Measurements from ENCODE around the gene TAP1.
"Not testable (repeated sequence)": the region's sequence is repeated elsewhere in the genome, so short reads cannot be mapped to it uniquely, and the experiment has no call there.

TAP1 gene

GRCh38 chr6:32876603-32877002 lies 23.1 kb upstream of the TAP1 start:
- H3K36me3 ChIP-seq (ENCODE audit: insufficient read depth, low read length), result no peaks in the 10 kb centered on the region
- H3K9me3 ChIP-seq (ENCODE audit: control insufficient read depth, insufficient read depth, low read length), result no peaks in the 10 kb centered on the region
- no peak overlapping the region for H3K9ac ChIP-seq (ENCODE audit: low read depth, low read length)
- no peaks in the 10 kb centered on the region for H3K4me1 ChIP-seq (ENCODE audit: insufficient read depth, low read length)

- not testable (repeated sequence) for H3K9ac ChIP-seq (ENCODE audit: low read depth, low read length); H3K36me3 ChIP-seq (ENCODE audit: insufficient read depth, low read length); H3K9me3 ChIP-seq (ENCODE audit: control insufficient read depth, insufficient read depth, low read length); H3K4me1 ChIP-seq (ENCODE audit: insufficient read depth, low read length)
Measured at GRCh38 chr6:32873947-32874346, 20.4 kb upstream of the TAP1 start.

GRCh38 chr6:32868257-32868788 lies 14.8 kb upstream of the TAP1 start:
- H3K36me3 ChIP-seq (ENCODE audit: insufficient read depth, low read length), result no peaks in the 10 kb centered on the region
- H3K9ac ChIP-seq (ENCODE audit: low read depth, low read length), result no peak overlapping the region
- H3K4me1 ChIP-seq (ENCODE audit: insufficient read depth, low read length), result no peaks in the 10 kb centered on the region
- H3K9me3 ChIP-seq (ENCODE audit: control insufficient read depth, insufficient read depth, low read length), result no peaks in the 10 kb centered on the region

GRCh38 chr6:32867554-32868256 lies 14.2 kb upstream of the TAP1 start:
- Histone ChIP-seq H3K9ac (ENCODE audit: low read depth, low read length) (no peak overlapping the region), H3K36me3 (ENCODE audit: insufficient read depth, low read length) (no peaks in the 10 kb centered on the region), H3K9me3 (ENCODE audit: control insufficient read depth, insufficient read depth, low read length) (no peaks in the 10 kb centered on the region), H3K4me1 (ENCODE audit: insufficient read depth, low read length) (no peaks in the 10 kb centered on the region)

- no peak overlapping the region for H3K9ac ChIP-seq (ENCODE audit: low read depth, low read length)
- no peaks in the 10 kb centered on the region for H3K4me1 ChIP-seq (ENCODE audit: insufficient read depth, low read length)
- H3K9me3 ChIP-seq (ENCODE audit: control insufficient read depth, insufficient read depth, low read length), result no peaks in the 10 kb centered on the region
- H3K36me3 ChIP-seq (ENCODE audit: insufficient read depth, low read length), result no peaks in the 10 kb centered on the region
Measured at GRCh38 chr6:32867022-32867477, 13.5 kb upstream of the TAP1 start.

- 0 out of 2 replicates have a peak, but pooled peaks cover 1% of the 10 kb centered on the region for H3K4me1 ChIP-seq (ENCODE audit: insufficient read depth, low read length)
- no peak overlapping the region for H3K9ac ChIP-seq (ENCODE audit: low read depth, low read length)
- H3K36me3 ChIP-seq (ENCODE audit: insufficient read depth, low read length), result no peaks in the 10 kb centered on the region
- no peaks in the 10 kb centered on the region for H3K9me3 ChIP-seq (ENCODE audit: control insufficient read depth, insufficient read depth, low read length)
Measured at GRCh38 chr6:32865724-32866443, 12.4 kb upstream of the TAP1 start.

GRCh38 chr6:32862725-32863124 lies 9.2 kb upstream of the TAP1 start:
- no peaks in the 10 kb centered on the region for H3K9me3 ChIP-seq (ENCODE audit: control insufficient read depth, insufficient read depth, low read length)
- H3K36me3 ChIP-seq (ENCODE audit: insufficient read depth, low read length), result no peaks in the 10 kb centered on the region
- H3K9ac ChIP-seq (ENCODE audit: low read depth, low read length), result no peak overlapping the region
- peaks cover 6% of the 10 kb centered on the region; the same call in 1 of the 2 replicates for H3K4me1 ChIP-seq (ENCODE audit: insufficient read depth, low read length)

GRCh38 chr6:32860674-32861073 lies 7.2 kb upstream of the TAP1 start:
- Histone ChIP-seq H3K4me1 (ENCODE audit: insufficient read depth, low read length) (peaks cover 6% of the 10 kb centered on the region; the same call in 1 of the 2 replicates), H3K9me3 (ENCODE audit: control insufficient read depth, insufficient read depth, low read length) (no peaks in the 10 kb centered on the region), H3K9ac (ENCODE audit: low read depth, low read length) (no peak overlapping the region), H3K36me3 (ENCODE audit: insufficient read depth, low read length) (no peaks in the 10 kb centered on the region)

GRCh38 chr6:32858194-32858593 lies 4.7 kb upstream of the TAP1 start:
- Histone ChIP-seq H3K36me3 (ENCODE audit: insufficient read depth, low read length) (no peaks in the 10 kb centered on the region), H3K4me1 (ENCODE audit: insufficient read depth, low read length) (peaks cover 6% of the 10 kb centered on the region; the same call in 1 of the 2 replicates), H3K9ac (ENCODE audit: low read depth, low read length) (no peak overlapping the region), H3K9me3 (ENCODE audit: control insufficient read depth, insufficient read depth, low read length) (no peaks in the 10 kb centered on the region)

GRCh38 chr6:32857156-32857891 lies 3.8 kb upstream of the TAP1 start:
- Histone ChIP-seq H3K9ac (ENCODE audit: low read depth, low read length) (no peak overlapping the region), H3K9me3 (ENCODE audit: control insufficient read depth, insufficient read depth, low read length) (no peaks in the 10 kb centered on the region), H3K4me1 (ENCODE audit: insufficient read depth, low read length) (peaks cover 6% of the 10 kb centered on the region; the same call in 1 of the 2 replicates), H3K36me3 (ENCODE audit: insufficient read depth, low read length) (no peaks in the 10 kb centered on the region)

GRCh38 chr6:32855467-32856174 lies 2.1 kb upstream of the TAP1 start:
- Histone ChIP-seq H3K36me3 (ENCODE audit: insufficient read depth, low read length) (no peaks in the 10 kb centered on the region), H3K9ac (ENCODE audit: low read depth, low read length) (no peak overlapping the region), H3K9me3 (ENCODE audit: control insufficient read depth, insufficient read depth, low read length) (no peaks in the 10 kb centered on the region), H3K4me1 (ENCODE audit: insufficient read depth, low read length) (peaks cover 2% of the 10 kb centered on the region; the same call in 1 of the 2 replicates)

GRCh38 chr6:32854376-32855178 lies 1.1 kb upstream of the TAP1 start:
- H3K36me3 ChIP-seq (ENCODE audit: insufficient read depth, low read length), result no peaks in the 10 kb centered on the region
- no peaks in the 10 kb centered on the region for H3K4me1 ChIP-seq (ENCODE audit: insufficient read depth, low read length)
- no peaks in the 10 kb centered on the region for H3K9me3 ChIP-seq (ENCODE audit: control insufficient read depth, insufficient read depth, low read length)
- H3K9ac ChIP-seq (ENCODE audit: low read depth, low read length), result peak overlapping the region; percentile 62; the same call in 1 of the 2 replicates

- Histone ChIP-seq H3K9me3 (ENCODE audit: control insufficient read depth, insufficient read depth, low read length) (no peaks in the 10 kb centered on the region), H3K4me1 (ENCODE audit: insufficient read depth, low read length) (no peaks in the 10 kb centered on the region), H3K36me3 (ENCODE audit: insufficient read depth, low read length) (no peaks in the 10 kb centered on the region), H3K9ac (ENCODE audit: low read depth, low read length) (peak overlapping the region; percentile 62)
Measured at GRCh38 chr6:32852844-32853540, 512 bp downstream of the TAP1 start.
